Dermis microvascular lymphatic vessel endothelial cell (primary cell): Measurements from ENCODE around the gene NLRP13. TPM values are rescaled to one million over a fixed set of nuclear protein-coding genes. Genes with fewer than 3 reads are reported as not detected.
"Not testable (repeated sequence)": the region's sequence is repeated elsewhere in the genome, so short reads cannot be mapped to it uniquely, and the experiment has no call there.

Experiments used
- DNase-seq, 2 donors: peaks; one replicate each; pipeline versions ENCODE4 v3.0.0 to v3.0.0-alpha.2; 2010; ENCODE audit warnings: low read depth in 2 of 2
- total RNA-seq: library from RNA; depleted of rRNA; stranded (reverse); fragments of >200 nt; gene quantifications from 2 replicates; pipeline ENCODE4 v1.2.1, GENCODE V29; 2014

The NLRP13 gene
- total RNA-seq: not detected in 2 replicates

DNA sequence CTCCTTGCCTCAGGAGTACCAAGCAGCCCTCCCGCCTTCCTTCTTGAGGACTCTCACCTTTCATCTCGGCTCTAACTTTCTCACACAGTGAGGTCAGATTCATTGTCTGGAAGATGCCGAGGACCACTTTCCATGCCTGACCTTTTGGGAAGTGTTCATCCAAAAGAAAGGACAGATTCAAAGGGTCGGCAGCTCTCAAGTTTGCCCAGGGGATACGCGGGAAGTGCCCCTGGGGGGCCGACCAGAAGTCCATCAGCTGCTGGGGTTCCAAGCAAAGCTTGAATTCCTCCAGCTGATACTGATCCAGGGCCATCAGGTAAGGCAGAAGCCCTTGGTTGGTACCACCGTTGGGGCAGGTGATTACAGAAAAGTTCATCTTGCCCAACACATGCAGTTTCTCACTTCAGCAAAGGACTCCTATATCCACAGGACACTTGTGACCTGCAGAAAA is at the start of gene NLRP13:
Gene NLRP13, minus strand, starts transcription at position 401 of the 451 bp plus-strand sequence. Its CDS starts 25 bp downstream, at position 376.
- no peak for DNase-seq

DNA sequence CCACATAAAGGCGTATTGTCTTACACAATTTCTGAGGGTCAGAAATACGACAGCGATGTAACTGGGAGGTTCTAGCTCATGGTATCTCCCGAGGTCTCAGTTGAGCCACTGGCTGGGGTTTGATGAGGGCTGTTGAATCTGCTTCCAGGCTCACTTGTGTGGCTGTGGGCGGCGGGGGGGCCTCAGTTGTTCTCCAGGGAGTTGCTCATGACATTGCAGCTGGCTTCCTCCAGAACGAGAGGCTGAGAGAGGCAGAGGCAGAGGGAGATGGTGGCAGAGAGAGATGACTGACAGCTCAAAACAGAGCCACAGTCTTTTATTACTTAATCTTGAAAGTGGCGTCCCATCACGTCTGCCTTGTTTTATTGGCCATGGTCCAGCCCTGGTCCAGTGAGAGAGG is 48.3 kb upstream of the NLRP13 start:
- no peak for DNase-seq

GRCh38 chr19:55973982-55974381 is 41.8 kb upstream of the NLRP13 start:
- DNase-seq: no peak

DNA sequence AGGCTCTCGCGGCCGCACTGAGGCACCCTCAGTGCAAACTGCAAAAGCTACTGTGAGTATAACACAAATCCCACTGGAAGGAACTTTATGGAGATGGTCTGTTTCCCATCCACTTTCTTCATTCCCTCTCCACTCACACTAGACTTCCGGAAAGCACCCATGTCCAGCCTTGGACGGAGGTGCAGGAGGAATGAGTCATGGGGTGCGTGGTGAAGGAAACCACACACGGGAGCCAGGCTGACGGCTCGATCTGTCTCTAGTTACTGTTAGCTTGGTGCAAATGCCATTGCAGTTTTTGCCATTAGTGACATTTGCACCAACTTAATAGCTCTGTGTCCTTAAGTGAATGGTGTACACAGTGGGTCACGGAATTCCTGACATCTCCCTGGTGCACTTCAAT is 30.1 kb upstream of the NLRP13 start:
- DNase-seq: no peak

GRCh38 chr19:55959996-55960675 is 28.0 kb upstream of the NLRP13 start:
- DNase-seq: no peak

GRCh38 chr19:55958356-55958755 is 26.2 kb upstream of the NLRP13 start:
- no peak for DNase-seq

- DNase-seq: no peak
These were observed 24.3 kb upstream of the NLRP13 start for GRCh38 chr19:55956431-55956830.

GRCh38 chr19:55950566-55950965 is 18.4 kb upstream of the NLRP13 start:
- DNase-seq: not testable (repeated sequence)

DNA sequence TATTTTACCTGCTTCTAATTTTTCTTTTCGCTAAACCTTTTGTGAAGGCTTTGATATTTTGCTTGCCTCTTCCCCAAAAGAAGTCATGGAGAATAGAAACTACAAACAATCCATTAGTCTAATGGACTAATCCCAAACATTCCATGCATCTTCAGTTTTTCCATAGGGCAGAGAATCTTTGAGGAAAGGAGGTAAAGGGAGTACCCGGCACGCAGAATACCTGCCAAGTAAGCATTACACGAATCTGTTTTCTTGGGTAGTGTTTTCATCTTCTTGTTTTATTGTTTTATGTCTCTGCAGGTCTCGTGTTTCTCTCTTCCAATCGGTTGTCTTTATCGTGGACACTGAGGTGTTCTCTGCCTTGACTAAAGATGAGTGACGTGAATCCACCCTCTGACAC is 15.4 kb upstream of the NLRP13 start, which contains the start of gene NLRP8:
Gene NLRP8, plus strand, starts transcription at position 301 of the 400 bp plus-strand sequence.
- no peak for DNase-seq

GRCh38 chr19:55940306-55940705 is 8.2 kb upstream of the NLRP13 start:
- no peak for DNase-seq

DNA sequence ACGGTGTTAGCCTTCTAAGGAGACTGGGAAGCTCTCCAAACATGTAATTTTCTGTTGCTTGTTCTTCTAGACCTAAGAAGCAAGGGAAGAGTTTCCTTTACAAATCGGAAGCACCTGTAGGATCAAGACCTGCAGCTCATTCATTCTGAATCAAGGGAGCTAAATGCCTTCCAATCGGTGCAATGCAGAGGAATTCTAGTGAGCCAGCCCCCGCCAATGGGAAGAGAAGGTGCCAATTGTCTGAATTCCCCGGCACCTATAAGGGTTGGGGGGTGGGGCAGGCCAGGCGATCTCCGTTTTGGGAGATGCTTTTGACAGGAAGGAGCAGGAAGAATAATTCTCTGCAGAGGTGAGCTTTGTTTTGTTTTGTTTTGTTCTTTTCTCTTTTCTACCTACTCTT is 7.1 kb upstream of the NLRP13 start:
- DNase-seq: no peak

- no peak for DNase-seq
These were observed 3.1 kb upstream of the NLRP13 start for GRCh38 chr19:55935206-55935605.

DNA sequence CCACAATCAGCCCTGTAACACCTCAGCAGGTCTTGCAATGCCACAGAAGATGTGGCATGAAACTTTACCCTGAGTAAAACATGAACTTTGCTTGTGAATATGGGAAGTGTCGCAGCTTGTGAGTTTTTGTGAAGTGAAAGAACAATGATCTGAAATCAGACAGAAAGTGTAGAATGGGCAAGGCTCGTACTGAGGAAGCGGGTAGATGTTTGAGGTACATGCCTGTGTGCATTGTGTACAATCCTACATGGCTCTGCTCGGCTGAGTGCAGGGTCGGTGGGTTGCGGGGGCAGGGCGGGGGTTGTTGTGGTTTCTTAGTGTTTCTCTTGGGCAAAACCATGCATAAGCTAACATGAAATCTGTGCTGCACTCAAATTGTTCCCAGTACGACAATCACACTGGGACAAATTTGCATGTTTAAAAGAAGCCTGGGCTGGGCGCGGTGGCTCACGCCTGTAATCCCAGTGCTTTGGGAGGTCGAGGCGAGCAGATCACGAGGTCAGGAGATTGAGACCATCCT is 1.1 kb downstream of the NLRP13 start:
- DNase-seq: no peak

DNA sequence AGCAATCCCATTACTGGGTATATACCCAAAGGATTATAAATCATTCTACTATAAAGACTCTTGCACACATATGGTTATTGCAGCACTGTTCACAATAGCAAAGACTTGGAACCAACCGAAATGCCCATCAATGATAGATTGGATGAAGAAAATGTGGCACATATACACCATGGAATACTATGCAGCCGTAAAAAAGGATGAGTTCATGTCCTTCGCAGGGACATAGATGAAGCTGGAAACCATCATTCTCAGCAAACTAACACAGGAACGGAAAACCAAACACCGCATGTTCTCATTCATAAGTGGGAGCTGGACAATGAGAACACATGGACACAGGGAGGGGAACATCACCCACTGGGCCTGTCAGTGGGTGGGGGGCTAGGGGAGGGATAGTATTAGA is 2.9 kb downstream of the NLRP13 start:
- DNase-seq: not testable (repeated sequence)

GRCh38 chr19:55927991-55928390 is 4.1 kb downstream of the NLRP13 start:
- no peak for DNase-seq

DNA sequence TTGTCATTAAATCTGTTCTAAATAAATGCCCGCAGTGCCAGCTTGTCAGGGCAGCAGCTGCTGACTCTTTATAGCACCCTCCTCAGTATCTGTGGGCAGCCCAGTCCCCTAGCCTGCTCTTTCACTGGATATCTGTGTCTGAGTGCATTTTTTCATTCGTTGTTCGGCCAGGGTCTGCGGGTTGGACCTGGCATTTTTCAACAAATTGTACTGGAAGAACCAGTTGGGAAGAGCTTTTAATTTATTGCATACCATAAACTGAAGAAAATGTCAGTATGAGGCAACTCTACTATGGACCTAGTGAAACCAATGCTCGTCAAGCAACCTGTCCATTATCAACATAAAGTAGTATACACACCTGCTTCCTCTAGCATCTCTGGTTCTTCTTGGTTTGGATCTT is 8.6 kb downstream of the NLRP13 start:
- DNase-seq: no peak

DNA sequence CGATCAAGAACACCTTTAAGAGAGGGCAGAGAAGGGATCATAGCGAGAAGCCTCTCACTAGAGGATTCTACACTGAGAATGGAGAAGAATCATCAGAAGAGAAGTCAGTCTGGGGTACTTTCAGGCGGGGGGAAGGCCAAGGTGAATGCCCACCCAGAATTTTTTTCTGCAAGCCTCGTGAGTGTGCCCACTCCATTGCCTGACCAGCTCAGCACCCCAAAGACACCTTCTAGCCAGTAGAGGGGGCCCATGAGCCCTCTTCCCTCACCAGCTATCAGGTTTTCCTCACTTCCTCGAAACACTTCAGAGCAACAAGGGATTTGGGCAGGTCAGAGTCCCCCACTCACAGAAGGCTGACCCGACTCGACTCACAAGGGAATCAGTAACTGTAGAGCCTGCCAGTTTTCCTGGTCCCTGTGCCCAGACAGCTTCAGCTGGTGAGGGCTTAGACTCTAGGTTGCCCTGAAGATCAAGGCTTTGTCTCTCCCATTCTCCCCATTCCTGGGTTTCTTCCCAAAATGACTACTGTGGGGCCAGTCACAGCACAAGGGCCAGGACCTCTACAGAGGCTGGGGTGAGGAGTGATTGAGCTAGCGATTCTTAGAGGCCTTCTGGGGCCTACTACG is 18.4 kb downstream of the NLRP13 start:
- no peak for DNase-seq

GRCh38 chr19:55912916-55913315 is 19.2 kb downstream of the NLRP13 start:
- DNase-seq: no peak

GRCh38 chr19:55909801-55910200 is 22.3 kb downstream of the NLRP13 start:
- no peak for DNase-seq

- DNase-seq: no peak
These were observed 24.4 kb downstream of the NLRP13 start for GRCh38 chr19:55907746-55908145.

GRCh38 chr19:55907286-55907685 is 24.9 kb downstream of the NLRP13 start:
- DNase-seq: no peak

DNA sequence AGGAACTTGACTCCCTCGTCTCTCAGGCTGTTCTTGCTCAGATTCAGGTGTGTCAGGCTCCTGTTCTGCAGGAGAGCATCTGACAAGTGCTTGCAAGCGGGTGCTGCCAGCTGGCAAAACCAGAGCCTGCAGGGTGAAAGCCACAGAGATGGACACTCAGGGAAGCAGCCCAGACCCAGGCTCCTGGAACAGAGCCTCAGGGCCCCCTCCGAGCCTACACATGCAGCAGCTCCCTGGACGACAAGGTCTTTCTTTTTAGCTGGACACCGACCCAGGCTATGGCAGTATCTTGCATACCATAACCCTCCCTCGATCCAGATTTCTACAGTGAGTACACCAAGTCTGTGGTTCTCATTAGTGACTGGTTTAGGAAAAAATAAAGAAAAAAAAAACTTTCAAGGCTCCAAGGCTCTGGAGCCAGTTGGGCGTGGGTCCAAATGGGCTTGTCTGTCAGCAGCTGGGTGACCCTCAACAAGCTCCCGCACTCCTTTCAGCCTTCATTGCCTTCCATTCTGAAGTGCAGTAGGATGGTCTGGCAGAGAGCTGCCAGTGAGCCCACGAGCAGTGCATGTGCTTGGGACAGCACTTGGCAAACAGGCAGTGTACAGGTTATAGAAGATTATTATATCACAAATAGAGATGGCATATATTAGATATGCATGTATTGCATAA is 29.9 kb downstream of the NLRP13 start:
- DNase-seq: no peak
